HepG2 (cell line): ENCODE measurements around the gene TMEM217. TPM values are rescaled to one million over a fixed set of nuclear protein-coding genes. Genes with fewer than 3 reads are reported as not detected.
A peak's percentile ranks its signal among the peaks of the same experiment; 100 is the strongest.

Source experiments
- ARHGAP35 ChIP-seq: sonication (generic); formaldehyde crosslinking; IDR thresholded peaks from 2 replicates; pipeline ENCODE4 v1.9.0; 2022; ENCODE audit warnings: mild to moderate bottlenecking, inconsistent platforms, moderate library complexity, missing genetic modification reagents, borderline replicate concordance
- BCL6 ChIP-seq: IDR thresholded peaks from 2 replicates; pipeline ENCODE4 v1.6.1; 2016; ENCODE audit warnings: missing genetic modification reagents, missing compliant biosample characterization
- CEBPB ChIP-seq: IDR thresholded peaks from 2 replicates; pipeline ENCODE4 v1.6.1; 2011; ENCODE audit warnings: low read depth, low read length, improper control_type of control experiment, borderline replicate concordance
- CHCHD3 ChIP-seq: sonication (generic); formaldehyde crosslinking; IDR thresholded peaks from 2 replicates; pipeline ENCODE4 v1.8.0; 2022; ENCODE audit warnings: mild to moderate bottlenecking, missing genetic modification reagents, moderate library complexity
- FOXM1 ChIP-seq: sonication (generic); formaldehyde crosslinking; IDR thresholded peaks from 2 replicates; pipeline ENCODE4 v1.5.0; 2020; ENCODE audit warnings: missing genetic modification reagents
- KDM5A ChIP-seq: fragments of 200-600 bp; sonication (generic); IDR thresholded peaks from 2 replicates; pipeline ENCODE4 v1.7.0; 2018; ENCODE audit warnings: antibody characterized with exemption, mild to moderate bottlenecking, low read length, borderline replicate concordance
- MAZ ChIP-seq, 2 experiments: sonication (generic) in 1 of 2; formaldehyde crosslinking in 1 of 2; IDR thresholded peaks; 2 replicates each; pipeline versions ENCODE4 v1.5.0 to v1.6.1; 2012 to 2020; ENCODE audit warnings: low read depth in 2 of 2, mild to moderate bottlenecking in 2 of 2, borderline replicate concordance in 1 of 2, improper control_type of control experiment in 1 of 2, low read length in 1 of 2, missing genetic modification reagents in 1 of 2, moderate library complexity in 1 of 2
- MIER3 ChIP-seq: IDR thresholded peaks from 2 replicates; pipeline ENCODE4 v1.6.1; 2016; ENCODE audit warnings: missing compliant biosample characterization, borderline replicate concordance
- NR2F2 ChIP-seq: IDR thresholded peaks from 2 replicates; pipeline ENCODE4 v1.6.1; 2012; ENCODE audit warnings: low read depth, inconsistent platforms, borderline replicate concordance
- SMAD1 ChIP-seq: sonication (generic); formaldehyde crosslinking; IDR thresholded peaks from 2 replicates; pipeline ENCODE4 v1.4.0; 2020; ENCODE audit warnings: missing genetic modification reagents, low read depth, mild to moderate bottlenecking, borderline replicate concordance
- SYNCRIP ChIP-seq: fragments of 200-400 bp; formaldehyde crosslinking; IDR thresholded peaks from 2 replicates; pipeline ENCODE4 v1.6.1; 2018; ENCODE audit warnings: mild to moderate bottlenecking, low read depth, low read length; ENCODE audit not compliant: insufficient read depth
- ZNF121 ChIP-seq: sonication (generic); formaldehyde crosslinking; IDR thresholded peaks from 2 replicates; pipeline ENCODE4 v1.5.0; 2020; ENCODE audit warnings: mild to moderate bottlenecking, missing genetic modification reagents
- ZNF253 ChIP-seq: sonication (generic); formaldehyde crosslinking; IDR thresholded peaks from 2 replicates; pipeline ENCODE4 v1.8.0; 2022; ENCODE audit warnings: mild to moderate bottlenecking, missing genetic modification reagents, borderline replicate concordance
- ZNF282 ChIP-seq: fragments of 450-650 bp; IDR thresholded peaks from 2 replicates; pipeline ENCODE4 v1.6.1; 2018; ENCODE audit not compliant: partially characterized antibody
- ZNF292 ChIP-seq: sonication (generic); formaldehyde crosslinking; IDR thresholded peaks from 2 replicates; pipeline ENCODE4 v1.8.1; 2022; ENCODE audit warnings: mild to moderate bottlenecking, low read depth, missing genetic modification reagents, borderline replicate concordance
- ZNF333 ChIP-seq: sonication (generic); formaldehyde crosslinking; IDR thresholded peaks from 2 replicates; pipeline ENCODE4 v1.4.0; 2020; ENCODE audit warnings: mild to moderate bottlenecking, missing genetic modification reagents, borderline replicate concordance
- ZNF761 ChIP-seq: sonication (generic); formaldehyde crosslinking; conservative IDR thresholded peaks from 2 replicates; pipeline ENCODE4 v1.4.0; 2020; ENCODE audit warnings: mild to moderate bottlenecking, missing genetic modification reagents
- ZNF792 ChIP-seq: IDR thresholded peaks from 2 replicates; pipeline ENCODE4 v1.6.1; 2016
- polyA plus RNA-seq, 8 experiments: library from polyadenylated mRNA; depleted of rRNA in 3 of 8; stranded (reverse) in 7 of 8; unstranded in 1 of 8; fragments of >200 nt; fragmentation: Illumina TruSeq in 4 of 8; extraction: Trizol in 4 of 8; gene quantifications; 2 replicates each; pipeline versions ENCODE4 v1.2.1 to v1.2.3, GENCODE V29; 2011 to 2016; ENCODE audit warnings: low read depth in 4 of 8, missing spikeins in 1 of 8, mixed read lengths in 1 of 8; ENCODE audit not compliant: insufficient read depth in 1 of 8
- total RNA-seq, 5 experiments: library from RNA; depleted of rRNA; stranded (reverse); fragments of >200 nt; fragmentation: Illumina TruSeq; extraction: Trizol; gene quantifications; 2 replicates each; pipeline ENCODE4 v1.2.3, GENCODE V29; 2016; ENCODE audit warnings: low read depth in 1 of 5
- TF ChIP-seq, protein P1 (sequence below): sonication (generic); formaldehyde crosslinking; conservative IDR thresholded peaks from 2 replicates; pipeline ENCODE4 v1.8.0; 2022; ENCODE audit warnings: mild to moderate bottlenecking, moderate library complexity, missing genetic modification reagents
- TF ChIP-seq, protein P2 (sequence below): sonication (generic); formaldehyde crosslinking; IDR thresholded peaks from 2 replicates; pipeline ENCODE4 v1.5.0; 2020; ENCODE audit warnings: mild to moderate bottlenecking, missing genetic modification reagents
- TF ChIP-seq, protein P3 (sequence below): sonication (generic); formaldehyde crosslinking; IDR thresholded peaks from 2 replicates; pipeline ENCODE4 v1.5.1; 2020; ENCODE audit warnings: mild to moderate bottlenecking, missing genetic modification reagents

The TMEM217 gene
- total and polyA plus RNA-seq, 2 of the 13 experiments (the other 11 are each of a cell fraction or from before 2014, with no cell fraction given), result 2.3 to 3.4 TPM

DNA sequence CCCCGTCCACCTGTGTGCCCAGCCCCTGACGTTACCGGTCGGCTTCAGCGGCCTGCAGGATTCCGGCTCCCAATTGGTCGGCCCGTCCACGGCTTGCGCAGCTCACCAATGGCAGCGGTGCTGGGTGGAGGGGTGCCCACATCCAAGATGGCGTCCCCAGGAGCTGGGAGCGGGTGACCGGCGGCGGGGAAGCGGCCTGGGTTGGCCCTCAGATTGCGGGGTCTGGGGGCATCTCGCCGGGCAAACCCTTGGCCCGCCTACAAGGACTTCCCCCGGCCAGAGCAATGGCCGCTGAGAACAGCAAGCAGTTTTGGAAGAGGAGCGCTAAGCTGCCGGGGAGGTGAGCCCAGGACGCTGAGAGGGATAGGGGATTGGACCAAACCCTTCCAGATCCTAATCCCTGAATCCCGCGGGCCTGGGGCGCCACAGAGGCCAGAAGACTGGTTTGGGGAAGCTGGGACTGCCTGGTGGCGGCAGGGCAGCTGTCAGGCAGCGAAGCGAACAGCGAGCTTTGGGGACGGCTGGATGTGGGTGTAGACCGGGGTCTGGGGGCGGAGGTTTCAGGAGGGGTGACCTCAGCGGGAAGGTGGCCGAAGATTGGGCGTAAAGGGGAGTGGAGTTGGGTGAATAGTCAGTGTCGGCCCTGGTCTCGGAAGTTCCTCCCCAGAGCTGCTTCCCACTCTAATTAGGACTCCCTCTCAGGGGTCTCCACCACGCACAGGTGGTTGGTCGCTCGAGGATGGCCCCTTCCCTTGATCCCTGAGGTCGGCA, at the start of gene TMEM217, which contains the start of gene TBC1D22B (continued):
- TF ChIP-seq MAZ (IDR thresholded peaks at IDR 0.05; ENCODE audit: borderline replicate concordance, low read depth, low read length) (peak; percentile 40; the same call in 1 of the 2 replicates), MAZ (CRISPR knock-in tag; IDR thresholded peaks at IDR 0.05; ENCODE audit: low read depth) (peak; percentile 53; the same call in 1 of the 2 replicates), ZNF282 (no peak), ZNF333 (CRISPR knock-in tag) (peak; percentile 55; the same call in 1 of the 2 replicates), CHCHD3 (CRISPR knock-in tag) (no peak), ZNF121 (CRISPR knock-in tag) (no peak), ZNF253 (CRISPR knock-in tag) (0 out of 2 replicates have a peak, but pooled peaks have one; percentile 64), ZNF292 (CRISPR knock-in tag) (peak; percentile 91), FOXM1 (CRISPR knock-in tag) (no peak), ZNF792 (CRISPR knock-in tag) (peak; percentile 55), MIER3 (CRISPR knock-in tag) (peak; percentile 79), BCL6 (no peak; the same call in 1 of the 2 replicates), SMAD1 (peak; percentile 55; the same call in 1 of the 2 replicates), ARHGAP35 (peak; percentile 77), KDM5A (peak; percentile 91), NR2F2 (no peak; the same call in 1 of the 2 replicates), ZNF761 (CRISPR knock-in tag) (peak; percentile 79; the same call in 1 of the 2 replicates), SYNCRIP (no peak), CEBPB (no peak)
- TF ChIP-seq, protein P1, sequence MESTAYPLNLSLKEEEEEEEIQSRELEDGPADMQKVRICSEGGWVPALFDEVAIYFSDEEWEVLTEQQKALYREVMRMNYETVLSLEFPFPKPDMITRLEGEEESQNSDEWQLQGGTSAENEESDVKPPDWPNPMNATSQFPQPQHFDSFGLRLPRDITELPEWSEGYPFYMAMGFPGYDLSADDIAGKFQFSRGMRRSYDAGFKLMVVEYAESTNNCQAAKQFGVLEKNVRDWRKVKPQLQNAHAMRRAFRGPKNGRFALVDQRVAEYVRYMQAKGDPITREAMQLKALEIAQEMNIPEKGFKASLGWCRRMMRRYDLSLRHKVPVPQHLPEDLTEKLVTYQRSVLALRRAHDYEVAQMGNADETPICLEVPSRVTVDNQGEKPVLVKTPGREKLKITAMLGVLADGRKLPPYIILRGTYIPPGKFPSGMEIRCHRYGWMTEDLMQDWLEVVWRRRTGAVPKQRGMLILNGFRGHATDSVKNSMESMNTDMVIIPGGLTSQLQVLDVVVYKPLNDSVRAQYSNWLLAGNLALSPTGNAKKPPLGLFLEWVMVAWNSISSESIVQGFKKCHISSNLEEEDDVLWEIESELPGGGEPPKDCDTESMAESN (CRISPR knock-in tag), result peak; percentile 81
- TF ChIP-seq, protein P2, sequence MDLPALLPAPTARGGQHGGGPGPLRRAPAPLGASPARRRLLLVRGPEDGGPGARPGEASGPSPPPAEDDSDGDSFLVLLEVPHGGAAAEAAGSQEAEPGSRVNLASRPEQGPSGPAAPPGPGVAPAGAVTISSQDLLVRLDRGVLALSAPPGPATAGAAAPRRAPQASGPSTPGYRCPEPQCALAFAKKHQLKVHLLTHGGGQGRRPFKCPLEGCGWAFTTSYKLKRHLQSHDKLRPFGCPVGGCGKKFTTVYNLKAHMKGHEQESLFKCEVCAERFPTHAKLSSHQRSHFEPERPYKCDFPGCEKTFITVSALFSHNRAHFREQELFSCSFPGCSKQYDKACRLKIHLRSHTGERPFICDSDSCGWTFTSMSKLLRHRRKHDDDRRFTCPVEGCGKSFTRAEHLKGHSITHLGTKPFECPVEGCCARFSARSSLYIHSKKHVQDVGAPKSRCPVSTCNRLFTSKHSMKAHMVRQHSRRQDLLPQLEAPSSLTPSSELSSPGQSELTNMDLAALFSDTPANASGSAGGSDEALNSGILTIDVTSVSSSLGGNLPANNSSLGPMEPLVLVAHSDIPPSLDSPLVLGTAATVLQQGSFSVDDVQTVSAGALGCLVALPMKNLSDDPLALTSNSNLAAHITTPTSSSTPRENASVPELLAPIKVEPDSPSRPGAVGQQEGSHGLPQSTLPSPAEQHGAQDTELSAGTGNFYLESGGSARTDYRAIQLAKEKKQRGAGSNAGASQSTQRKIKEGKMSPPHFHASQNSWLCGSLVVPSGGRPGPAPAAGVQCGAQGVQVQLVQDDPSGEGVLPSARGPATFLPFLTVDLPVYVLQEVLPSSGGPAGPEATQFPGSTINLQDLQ, result peak; percentile 40; the same call in 1 of the 2 replicates
- TF ChIP-seq, protein P3, sequence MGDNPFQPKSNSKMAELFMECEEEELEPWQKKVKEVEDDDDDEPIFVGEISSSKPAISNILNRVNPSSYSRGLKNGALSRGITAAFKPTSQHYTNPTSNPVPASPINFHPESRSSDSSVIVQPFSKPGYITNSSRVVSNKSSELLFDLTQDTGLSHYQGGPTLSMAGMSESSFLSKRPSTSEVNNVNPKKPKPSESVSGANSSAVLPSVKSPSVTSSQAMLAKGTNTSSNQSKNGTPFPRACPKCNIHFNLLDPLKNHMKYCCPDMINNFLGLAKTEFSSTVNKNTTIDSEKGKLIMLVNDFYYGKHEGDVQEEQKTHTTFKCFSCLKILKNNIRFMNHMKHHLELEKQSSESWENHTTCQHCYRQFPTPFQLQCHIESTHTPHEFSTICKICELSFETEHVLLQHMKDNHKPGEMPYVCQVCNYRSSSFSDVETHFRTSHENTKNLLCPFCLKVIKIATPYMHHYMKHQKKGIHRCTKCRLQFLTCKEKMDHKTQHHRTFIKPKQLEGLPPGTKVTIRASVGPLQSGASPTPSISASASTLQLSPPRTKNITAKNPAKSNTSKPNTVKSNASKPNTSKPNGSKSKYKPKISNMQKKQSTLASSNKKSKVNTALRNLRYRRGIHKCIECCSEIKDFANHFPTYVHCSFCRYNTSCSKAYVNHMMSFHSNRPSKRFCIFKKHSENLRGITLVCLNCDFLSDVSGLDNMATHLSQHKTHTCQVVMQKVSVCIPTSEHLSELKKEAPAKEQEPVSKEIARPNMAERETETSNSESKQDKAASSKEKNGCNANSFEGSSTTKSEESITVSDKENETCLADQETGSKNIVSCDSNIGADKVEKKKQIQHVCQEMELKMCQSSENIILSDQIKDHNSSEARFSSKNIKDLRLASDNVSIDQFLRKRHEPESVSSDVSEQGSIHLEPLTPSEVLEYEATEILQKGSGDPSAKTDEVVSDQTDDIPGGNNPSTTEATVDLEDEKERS (CRISPR knock-in tag), result peak; percentile 98
